HepG2 (cell line): ENCODE data around the gene PSMC3IP. TPM values are rescaled to one million over a fixed set of nuclear protein-coding genes. Genes with fewer than 3 reads are reported as not detected.
A peak's percentile ranks its signal among the peaks of the same experiment; 100 is the strongest.

Experiments
- BATF2 ChIP-seq: sonication (generic); formaldehyde crosslinking; IDR thresholded peaks from 2 replicates; pipeline ENCODE4 v1.8.0; 2022; ENCODE audit warnings: mild to moderate bottlenecking, missing genetic modification reagents, moderate library complexity
- FOXK2 ChIP-seq: fragments of 450-650 bp; IDR thresholded peaks from 2 replicates; pipeline ENCODE4 v1.6.1; 2016
- HOXA9 ChIP-seq: sonication (generic); formaldehyde crosslinking; IDR thresholded peaks from 2 replicates; pipeline ENCODE4 v1.8.1; 2022; ENCODE audit warnings: missing genetic modification reagents, mild to moderate bottlenecking, moderate library complexity, borderline replicate concordance
- MAF1 ChIP-seq: sonication (generic); formaldehyde crosslinking; IDR thresholded peaks from 2 replicates; pipeline ENCODE4 v1.5.0; 2020; ENCODE audit warnings: missing genetic modification reagents, borderline replicate concordance
- MAZ ChIP-seq, 2 experiments: sonication (generic) in 1 of 2; formaldehyde crosslinking in 1 of 2; IDR thresholded peaks; 2 replicates each; pipeline versions ENCODE4 v1.5.0 to v1.6.1; 2012 to 2020; ENCODE audit warnings: low read depth in 2 of 2, mild to moderate bottlenecking in 2 of 2, borderline replicate concordance in 1 of 2, improper control_type of control experiment in 1 of 2, low read length in 1 of 2, missing genetic modification reagents in 1 of 2, moderate library complexity in 1 of 2
- MYC ChIP-seq: sonication (generic); formaldehyde crosslinking; IDR thresholded peaks from 2 replicates; pipeline ENCODE4 v1.9.0; 2021; ENCODE audit warnings: missing genetic modification reagents, borderline replicate concordance
- REL ChIP-seq: sonication (generic); formaldehyde crosslinking; conservative IDR thresholded peaks from 2 replicates; pipeline ENCODE4 v1.8.0; 2022; ENCODE audit warnings: mild to moderate bottlenecking, missing genetic modification reagents, moderate library complexity
- RELA ChIP-seq: sonication (generic); formaldehyde crosslinking; IDR thresholded peaks from 2 replicates; pipeline ENCODE4 v1.4.0; 2020; ENCODE audit warnings: missing genetic modification reagents
- SP1 ChIP-seq, 2 experiments: fragments of 450-650 bp in 1 of 2; sonication (generic) in 1 of 2; formaldehyde crosslinking in 1 of 2; IDR thresholded peaks; 2 replicates each; pipeline versions ENCODE4 v1.4.0 to v1.6.1; 2016 to 2020; ENCODE audit warnings: missing genetic modification reagents in 1 of 2
- SRSF9 ChIP-seq: fragments of 200-400 bp; formaldehyde crosslinking; IDR thresholded peaks from 2 replicates; pipeline ENCODE4 v1.6.1; 2018; ENCODE audit warnings: borderline replicate concordance, mild to moderate bottlenecking, low read depth, low read length; ENCODE audit not compliant: insufficient read depth, poor library complexity, severe bottlenecking
- TFDP2 ChIP-seq: sonication (generic); formaldehyde crosslinking; IDR thresholded peaks from 2 replicates; pipeline ENCODE4 v1.4.0; 2020; ENCODE audit warnings: missing genetic modification reagents
- TP53 ChIP-seq: sonication (generic); formaldehyde crosslinking; conservative IDR thresholded peaks from 2 replicates; pipeline ENCODE4 v1.4.0; 2020; ENCODE audit warnings: missing genetic modification reagents
- WIZ ChIP-seq: sonication (generic); formaldehyde crosslinking; IDR thresholded peaks from 2 replicates; pipeline ENCODE4 v1.5.1; 2020; ENCODE audit warnings: mild to moderate bottlenecking, missing genetic modification reagents
- ZFY ChIP-seq: sonication (generic); formaldehyde crosslinking; IDR thresholded peaks from 2 replicates; pipeline ENCODE4 v1.4.0; 2020; ENCODE audit warnings: missing genetic modification reagents
- ZNF558 ChIP-seq: sonication (generic); formaldehyde crosslinking; IDR thresholded peaks from 2 replicates; pipeline ENCODE4 v1.9.0; 2022; ENCODE audit warnings: mild to moderate bottlenecking, missing genetic modification reagents, borderline replicate concordance
- ZNF7 ChIP-seq: IDR thresholded peaks from 2 replicates; pipeline ENCODE4 v1.6.1; 2016; ENCODE audit warnings: missing biosample characterization, missing genetic modification reagents
- ZNF83 ChIP-seq: sonication (generic); formaldehyde crosslinking; IDR thresholded peaks from 2 replicates; pipeline ENCODE4 v1.4.0; 2020; ENCODE audit warnings: missing genetic modification reagents, mild to moderate bottlenecking, borderline replicate concordance
- polyA plus RNA-seq, 8 experiments: library from polyadenylated mRNA; depleted of rRNA in 3 of 8; stranded (reverse) in 7 of 8; unstranded in 1 of 8; fragments of >200 nt; fragmentation: Illumina TruSeq in 4 of 8; extraction: Trizol in 4 of 8; gene quantifications; 2 replicates each; pipeline versions ENCODE4 v1.2.1 to v1.2.3, GENCODE V29; 2011 to 2016; ENCODE audit warnings: low read depth in 4 of 8, missing spikeins in 1 of 8, mixed read lengths in 1 of 8; ENCODE audit not compliant: insufficient read depth in 1 of 8
- total RNA-seq, 5 experiments: library from RNA; depleted of rRNA; stranded (reverse); fragments of >200 nt; fragmentation: Illumina TruSeq; extraction: Trizol; gene quantifications; 2 replicates each; pipeline ENCODE4 v1.2.3, GENCODE V29; 2016; ENCODE audit warnings: low read depth in 1 of 5
- TF ChIP-seq, protein P1 (sequence below): IDR thresholded peaks from 2 replicates; pipeline ENCODE4 v1.6.1; 2016; ENCODE audit warnings: low read depth, missing genetic modification reagents, missing compliant biosample characterization
- TF ChIP-seq, protein P2 (sequence below): sonication (generic); formaldehyde crosslinking; IDR thresholded peaks from 2 replicates; pipeline ENCODE4 v1.4.0; 2020; ENCODE audit warnings: missing genetic modification reagents

Gene PSMC3IP
- total and polyA plus RNA-seq, 2 of the 13 experiments (the other 11 are each of a cell fraction or from before 2014, with no cell fraction given) = 6.5 to 22.4 TPM

- TF ChIP-seq BATF2 (no peak), FOXK2 (peak; percentile 69), TP53 (CRISPR knock-in tag) (peak; percentile 88; the same call in 1 of the 2 replicates), SP1 (IDR thresholded peaks at IDR 0.05) (no peak), SP1 (CRISPR knock-in tag; IDR thresholded peaks at IDR 0.05) (peak; percentile 65), ZNF7 (CRISPR knock-in tag) (no peak), RELA (CRISPR knock-in tag) (0 out of 2 replicates have a peak, but pooled peaks have one; percentile 35), REL (CRISPR knock-in tag) (0 out of 2 replicates have a peak, but pooled peaks have one; percentile 16), MYC (CRISPR knock-in tag) (peak; percentile 79; the same call in 1 of the 2 replicates), ZNF558 (CRISPR knock-in tag) (0 out of 2 replicates have a peak, but pooled peaks have one; percentile 63), MAF1 (CRISPR knock-in tag) (peak; percentile 86; the same call in 1 of the 2 replicates), HOXA9 (no peak), ZNF83 (CRISPR knock-in tag) (peak; percentile 65; the same call in 1 of the 2 replicates), MAZ (IDR thresholded peaks at IDR 0.05; ENCODE audit: borderline replicate concordance, low read depth, low read length) (peak; percentile 96; the same call in 1 of the 2 replicates), MAZ (CRISPR knock-in tag; IDR thresholded peaks at IDR 0.05; ENCODE audit: low read depth) (peak; percentile 49), WIZ (CRISPR knock-in tag) (peak; percentile 20), SRSF9 (no peak), TFDP2 (CRISPR knock-in tag) (peak; percentile 93), ZFY (CRISPR knock-in tag) (peak; percentile 98)
- TF ChIP-seq, protein P1, sequence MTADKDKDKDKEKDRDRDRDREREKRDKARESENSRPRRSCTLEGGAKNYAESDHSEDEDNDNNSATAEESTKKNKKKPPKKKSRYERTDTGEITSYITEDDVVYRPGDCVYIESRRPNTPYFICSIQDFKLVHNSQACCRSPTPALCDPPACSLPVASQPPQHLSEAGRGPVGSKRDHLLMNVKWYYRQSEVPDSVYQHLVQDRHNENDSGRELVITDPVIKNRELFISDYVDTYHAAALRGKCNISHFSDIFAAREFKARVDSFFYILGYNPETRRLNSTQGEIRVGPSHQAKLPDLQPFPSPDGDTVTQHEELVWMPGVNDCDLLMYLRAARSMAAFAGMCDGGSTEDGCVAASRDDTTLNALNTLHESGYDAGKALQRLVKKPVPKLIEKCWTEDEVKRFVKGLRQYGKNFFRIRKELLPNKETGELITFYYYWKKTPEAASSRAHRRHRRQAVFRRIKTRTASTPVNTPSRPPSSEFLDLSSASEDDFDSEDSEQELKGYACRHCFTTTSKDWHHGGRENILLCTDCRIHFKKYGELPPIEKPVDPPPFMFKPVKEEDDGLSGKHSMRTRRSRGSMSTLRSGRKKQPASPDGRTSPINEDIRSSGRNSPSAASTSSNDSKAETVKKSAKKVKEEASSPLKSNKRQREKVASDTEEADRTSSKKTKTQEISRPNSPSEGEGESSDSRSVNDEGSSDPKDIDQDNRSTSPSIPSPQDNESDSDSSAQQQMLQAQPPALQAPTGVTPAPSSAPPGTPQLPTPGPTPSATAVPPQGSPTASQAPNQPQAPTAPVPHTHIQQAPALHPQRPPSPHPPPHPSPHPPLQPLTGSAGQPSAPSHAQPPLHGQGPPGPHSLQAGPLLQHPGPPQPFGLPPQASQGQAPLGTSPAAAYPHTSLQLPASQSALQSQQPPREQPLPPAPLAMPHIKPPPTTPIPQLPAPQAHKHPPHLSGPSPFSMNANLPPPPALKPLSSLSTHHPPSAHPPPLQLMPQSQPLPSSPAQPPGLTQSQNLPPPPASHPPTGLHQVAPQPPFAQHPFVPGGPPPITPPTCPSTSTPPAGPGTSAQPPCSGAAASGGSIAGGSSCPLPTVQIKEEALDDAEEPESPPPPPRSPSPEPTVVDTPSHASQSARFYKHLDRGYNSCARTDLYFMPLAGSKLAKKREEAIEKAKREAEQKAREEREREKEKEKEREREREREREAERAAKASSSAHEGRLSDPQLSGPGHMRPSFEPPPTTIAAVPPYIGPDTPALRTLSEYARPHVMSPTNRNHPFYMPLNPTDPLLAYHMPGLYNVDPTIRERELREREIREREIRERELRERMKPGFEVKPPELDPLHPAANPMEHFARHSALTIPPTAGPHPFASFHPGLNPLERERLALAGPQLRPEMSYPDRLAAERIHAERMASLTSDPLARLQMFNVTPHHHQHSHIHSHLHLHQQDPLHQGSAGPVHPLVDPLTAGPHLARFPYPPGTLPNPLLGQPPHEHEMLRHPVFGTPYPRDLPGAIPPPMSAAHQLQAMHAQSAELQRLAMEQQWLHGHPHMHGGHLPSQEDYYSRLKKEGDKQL (CRISPR knock-in tag) = 0 out of 2 replicates have a peak, but pooled peaks have one; percentile 24
- TF ChIP-seq, protein P2, sequence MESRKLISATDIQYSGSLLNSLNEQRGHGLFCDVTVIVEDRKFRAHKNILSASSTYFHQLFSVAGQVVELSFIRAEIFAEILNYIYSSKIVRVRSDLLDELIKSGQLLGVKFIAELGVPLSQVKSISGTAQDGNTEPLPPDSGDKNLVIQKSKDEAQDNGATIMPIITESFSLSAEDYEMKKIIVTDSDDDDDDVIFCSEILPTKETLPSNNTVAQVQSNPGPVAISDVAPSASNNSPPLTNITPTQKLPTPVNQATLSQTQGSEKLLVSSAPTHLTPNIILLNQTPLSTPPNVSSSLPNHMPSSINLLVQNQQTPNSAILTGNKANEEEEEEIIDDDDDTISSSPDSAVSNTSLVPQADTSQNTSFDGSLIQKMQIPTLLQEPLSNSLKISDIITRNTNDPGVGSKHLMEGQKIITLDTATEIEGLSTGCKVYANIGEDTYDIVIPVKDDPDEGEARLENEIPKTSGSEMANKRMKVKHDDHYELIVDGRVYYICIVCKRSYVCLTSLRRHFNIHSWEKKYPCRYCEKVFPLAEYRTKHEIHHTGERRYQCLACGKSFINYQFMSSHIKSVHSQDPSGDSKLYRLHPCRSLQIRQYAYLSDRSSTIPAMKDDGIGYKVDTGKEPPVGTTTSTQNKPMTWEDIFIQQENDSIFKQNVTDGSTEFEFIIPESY (CRISPR knock-in tag) = peak; percentile 47; the same call in 1 of the 2 replicates
Measured at GRCh38 chr17:42609182-42609813, 31.8 kb upstream of the PSMC3IP start, which contains the start of the genes RETREG3 and TUBG1 (continued).
